OCI-LY7 (cell line): ENCODE results near the gene ASIP.

Source experiments
- EZH2phosphoT487 ChIP-seq: fragments of 200-600 bp; sonication (generic); IDR thresholded peaks from 2 replicates; pipeline ENCODE4 v1.6.1; 2018; ENCODE audit warnings: low read depth, borderline replicate concordance, mild to moderate bottlenecking, mixed run types, antibody characterized with exemption, low read length, moderate library complexity, mixed read lengths
- TF ChIP-seq, protein P1 (sequence below): fragments of 200-600 bp; sonication (generic); conservative IDR thresholded peaks from 2 replicates; pipeline ENCODE4 v1.5.1; 2014; ENCODE audit warnings: mild to moderate bottlenecking, antibody characterized with exemption, low read length, moderate library complexity, mixed read lengths

- TF ChIP-seq, protein P1, sequence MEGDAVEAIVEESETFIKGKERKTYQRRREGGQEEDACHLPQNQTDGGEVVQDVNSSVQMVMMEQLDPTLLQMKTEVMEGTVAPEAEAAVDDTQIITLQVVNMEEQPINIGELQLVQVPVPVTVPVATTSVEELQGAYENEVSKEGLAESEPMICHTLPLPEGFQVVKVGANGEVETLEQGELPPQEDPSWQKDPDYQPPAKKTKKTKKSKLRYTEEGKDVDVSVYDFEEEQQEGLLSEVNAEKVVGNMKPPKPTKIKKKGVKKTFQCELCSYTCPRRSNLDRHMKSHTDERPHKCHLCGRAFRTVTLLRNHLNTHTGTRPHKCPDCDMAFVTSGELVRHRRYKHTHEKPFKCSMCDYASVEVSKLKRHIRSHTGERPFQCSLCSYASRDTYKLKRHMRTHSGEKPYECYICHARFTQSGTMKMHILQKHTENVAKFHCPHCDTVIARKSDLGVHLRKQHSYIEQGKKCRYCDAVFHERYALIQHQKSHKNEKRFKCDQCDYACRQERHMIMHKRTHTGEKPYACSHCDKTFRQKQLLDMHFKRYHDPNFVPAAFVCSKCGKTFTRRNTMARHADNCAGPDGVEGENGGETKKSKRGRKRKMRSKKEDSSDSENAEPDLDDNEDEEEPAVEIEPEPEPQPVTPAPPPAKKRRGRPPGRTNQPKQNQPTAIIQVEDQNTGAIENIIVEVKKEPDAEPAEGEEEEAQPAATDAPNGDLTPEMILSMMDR: no peak
- no peak for TF ChIP-seq EZH2phosphoT487
Observed at GRCh38 chr20:34282041-34282440, 40.8 kb downstream of the ASIP start.
